DMS53 (cell line): ENCODE results near the gene EIF2S1.
"Not testable (repeated sequence)": the region's sequence is repeated elsewhere in the genome, so short reads cannot be mapped to it uniquely, and the experiment has no call there.

ENCODE experiments used
- DNase-seq: peaks from one replicate; lab custom pipeline; 2025; lab: John Stamatoyannopoulos, UW

The EIF2S1 gene

GRCh38 chr14:67371247-67372148 is 11.4 kb downstream of the EIF2S1 start:
- DNase-seq: no peak

GRCh38 chr14:67372833-67373232 is 12.7 kb downstream of the EIF2S1 start:
- no peak for DNase-seq

GRCh38 chr14:67373347-67373746 is 13.2 kb downstream of the EIF2S1 start:
- no peak for DNase-seq

- DNase-seq: no peak
These were observed 17.8 kb downstream of the EIF2S1 start for GRCh38 chr14:67377916-67378315.

- peak; percentile 11 for DNase-seq
These were observed 25.0 kb downstream of the EIF2S1 start for GRCh38 chr14:67385120-67385519.

- peak; percentile 2 for DNase-seq
These were observed 25.5 kb downstream of the EIF2S1 start for GRCh38 chr14:67385618-67386017.

- no peak for DNase-seq
These were observed 27.1 kb downstream of the EIF2S1 start for GRCh38 chr14:67387195-67387594.

GRCh38 chr14:67389275-67389674 is 29.1 kb downstream of the EIF2S1 start:
- DNase-seq: no peak

- DNase-seq: no peak
These were observed 29.8 kb downstream of the EIF2S1 start for GRCh38 chr14:67389811-67390534.

GRCh38 chr14:67391268-67391667 is 31.1 kb downstream of the EIF2S1 start:
- no peak for DNase-seq

GRCh38 chr14:67392123-67392522 is 32.0 kb downstream of the EIF2S1 start:
- no peak for DNase-seq

- no peak for DNase-seq
These were observed 32.7 kb downstream of the EIF2S1 start for GRCh38 chr14:67392800-67393199.

- DNase-seq: no peak
These were observed 33.6 kb downstream of the EIF2S1 start for GRCh38 chr14:67393689-67394088.

- DNase-seq: no peak
These were observed 35.2 kb downstream of the EIF2S1 start for GRCh38 chr14:67395086-67395875.

- no peak for DNase-seq
These were observed 35.7 kb downstream of the EIF2S1 start for GRCh38 chr14:67395876-67396189.

GRCh38 chr14:67396381-67396970 is 36.3 kb downstream of the EIF2S1 start:
- DNase-seq: no peak

GRCh38 chr14:67397536-67397935 is 37.4 kb downstream of the EIF2S1 start:
- DNase-seq: no peak

GRCh38 chr14:67400434-67400833 is 40.3 kb downstream of the EIF2S1 start:
- DNase-seq: no peak

- DNase-seq: no peak
These were observed 45.6 kb downstream of the EIF2S1 start for GRCh38 chr14:67405771-67406170.

- not testable (repeated sequence) for DNase-seq
These were observed 48.1 kb downstream of the EIF2S1 start for GRCh38 chr14:67408122-67408801.

GRCh38 chr14:67409461-67409860 is 49.3 kb downstream of the EIF2S1 start:
- no peak for DNase-seq

- DNase-seq: no peak
These were observed 50.2 kb downstream of the EIF2S1 start for GRCh38 chr14:67410313-67410712.
